DMS153 (cell line): Measurements from ENCODE around the gene TCTN2.
A peak's percentile ranks its signal among the peaks of the same experiment; 100 is the strongest.

Experiments used
- DNase-seq: peaks from one replicate; lab custom pipeline; 2025; lab: John Stamatoyannopoulos, UW

Gene TCTN2

DNA sequence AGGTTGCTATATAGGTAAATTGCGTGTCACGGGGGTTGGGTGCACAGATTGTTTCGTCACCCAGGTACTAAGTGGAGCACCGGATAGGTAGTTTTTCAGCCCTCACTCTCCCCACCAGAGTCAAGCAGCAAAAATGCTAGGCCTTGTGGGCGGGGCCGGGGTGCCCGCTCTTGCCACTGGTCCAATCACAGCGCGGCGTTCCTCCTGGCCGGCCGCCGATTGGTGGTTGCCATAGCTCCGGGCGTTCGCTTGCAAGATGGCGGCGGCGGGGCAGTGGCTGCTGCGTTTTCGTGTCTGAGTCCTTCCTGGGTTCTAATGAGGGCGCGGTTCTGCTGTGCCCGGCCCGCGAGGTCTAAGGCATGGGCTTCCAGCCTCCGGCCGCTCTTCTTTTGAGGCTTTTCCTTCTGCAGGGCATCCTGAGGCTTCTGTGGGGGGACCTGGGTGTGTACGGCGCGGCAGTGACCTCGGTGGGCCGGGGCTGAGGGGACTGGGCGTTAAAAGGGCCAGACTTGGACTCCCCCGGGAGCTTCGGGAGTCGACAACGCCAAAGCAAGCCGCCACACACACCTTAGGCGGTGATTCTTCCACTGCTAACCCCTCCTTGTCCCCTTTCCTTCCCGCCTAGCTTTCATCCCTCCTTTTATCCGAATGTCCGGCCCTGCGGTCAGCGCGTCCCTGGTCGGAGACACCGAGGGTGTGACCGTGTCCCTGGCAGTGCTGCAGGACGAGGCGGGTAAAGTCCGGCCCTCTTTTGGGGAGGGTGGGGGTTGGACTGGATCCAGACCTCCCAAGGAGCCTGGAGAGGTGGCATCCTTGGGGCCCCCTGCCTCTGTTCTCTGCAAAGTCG, at the start of gene TCTN2:
TCTN2 (plus strand) TSS at position 232 of the 847 bp plus-strand sequence; CDS start at position 360, 128 bp downstream.
- peak; percentile 96 for DNase-seq

- DNase-seq, result no peak
Measured at GRCh38 chr12:123621619-123622530, 49.0 kb upstream of the TCTN2 start.

- DNase-seq, result peak; percentile 97
Measured at GRCh38 chr12:123633379-123634141, 37.4 kb upstream of the TCTN2 start, which contains the start of the genes EIF2B1 and GTF2H3. Gene EIF2B1, minus strand, starts transcription at chr12:123633686. Its CDS starts 129 bp downstream, at chr12:123633557. Gene GTF2H3, plus strand, starts transcription at chr12:123633829. Its CDS starts 31 bp downstream, at chr12:123633860.

DNA sequence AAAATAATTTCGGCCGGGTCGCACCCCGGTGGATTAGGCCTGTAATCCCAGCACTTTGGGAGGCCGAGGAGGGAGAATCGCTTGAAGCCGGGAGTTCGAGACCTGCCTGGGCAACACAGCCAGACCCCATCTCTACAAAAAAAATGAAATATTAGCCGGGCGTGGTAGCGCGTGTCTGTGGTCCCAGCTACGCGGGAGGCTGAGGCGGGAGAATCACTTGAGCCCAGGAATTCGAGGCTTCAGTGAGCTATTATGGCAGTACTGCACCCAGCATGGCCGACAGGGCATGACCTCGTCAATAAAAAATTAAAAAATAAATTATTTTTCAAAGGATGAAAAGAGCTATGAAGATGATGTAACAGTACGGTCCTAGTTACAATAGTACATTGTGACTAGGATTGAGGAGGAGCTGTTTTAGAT, 36.8 kb upstream of the TCTN2 start:
- DNase-seq, result no peak

DNA sequence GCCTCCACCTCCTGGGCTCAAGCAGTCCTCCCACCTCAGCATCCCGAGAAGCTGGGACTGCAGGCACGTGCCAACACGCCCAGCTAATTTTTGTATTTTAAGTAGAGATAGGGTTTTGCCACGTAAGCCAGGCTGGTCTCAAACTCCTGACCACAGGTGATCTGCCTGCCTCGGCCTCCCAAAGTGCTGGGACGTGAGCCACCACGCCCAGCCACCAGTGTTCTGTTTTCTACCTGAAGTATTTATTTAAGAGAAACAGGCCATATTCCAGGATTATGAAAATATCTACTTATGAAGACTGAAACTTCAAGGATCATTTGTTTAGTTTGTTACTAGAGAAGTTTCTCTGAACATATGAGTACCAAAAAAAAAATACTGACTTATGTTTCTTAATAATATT, 27.0 kb upstream of the TCTN2 start:
- no peak for DNase-seq

DNA sequence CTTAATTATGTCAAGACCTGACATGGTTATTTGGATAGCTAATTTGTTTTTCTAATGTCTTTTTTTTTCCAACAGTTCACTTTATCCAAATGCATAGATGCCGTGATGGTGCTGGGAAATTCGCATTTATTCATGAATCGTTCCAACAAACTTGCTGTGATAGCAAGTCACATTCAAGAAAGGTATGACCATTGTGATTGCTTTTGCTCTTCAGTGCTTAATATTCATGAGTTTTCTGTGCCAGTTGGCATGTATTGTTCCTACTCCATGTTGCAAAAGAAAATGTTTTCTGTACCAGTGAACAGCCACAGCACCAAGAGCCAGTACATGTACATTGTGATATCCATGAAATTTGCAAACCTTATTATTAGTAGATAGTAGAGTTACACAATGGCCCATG, 25.5 kb upstream of the TCTN2 start:
- DNase-seq, result no peak

DNA sequence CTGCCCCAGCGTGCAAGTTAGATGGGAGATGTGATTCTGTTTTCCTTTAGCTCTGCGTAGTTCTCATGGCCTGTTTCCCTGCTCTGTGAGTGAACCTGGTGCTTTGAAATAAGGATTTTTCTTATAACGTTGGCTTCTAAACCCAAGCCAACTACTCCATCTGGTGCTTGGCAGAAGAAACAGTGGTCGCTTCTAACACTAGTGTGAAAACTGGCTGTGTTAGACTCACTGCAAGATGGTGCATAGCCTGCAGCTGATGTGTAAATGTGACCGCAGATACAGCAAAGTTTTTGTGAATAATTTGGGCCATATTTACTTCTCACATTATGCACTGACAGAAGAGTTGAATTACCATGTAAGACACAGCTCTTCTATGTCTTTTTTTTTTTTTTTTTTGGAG, 25.0 kb upstream of the TCTN2 start:
- no peak for DNase-seq

GRCh38 chr12:123648401-123648800, 22.5 kb upstream of the TCTN2 start:
- no peak for DNase-seq

DNA sequence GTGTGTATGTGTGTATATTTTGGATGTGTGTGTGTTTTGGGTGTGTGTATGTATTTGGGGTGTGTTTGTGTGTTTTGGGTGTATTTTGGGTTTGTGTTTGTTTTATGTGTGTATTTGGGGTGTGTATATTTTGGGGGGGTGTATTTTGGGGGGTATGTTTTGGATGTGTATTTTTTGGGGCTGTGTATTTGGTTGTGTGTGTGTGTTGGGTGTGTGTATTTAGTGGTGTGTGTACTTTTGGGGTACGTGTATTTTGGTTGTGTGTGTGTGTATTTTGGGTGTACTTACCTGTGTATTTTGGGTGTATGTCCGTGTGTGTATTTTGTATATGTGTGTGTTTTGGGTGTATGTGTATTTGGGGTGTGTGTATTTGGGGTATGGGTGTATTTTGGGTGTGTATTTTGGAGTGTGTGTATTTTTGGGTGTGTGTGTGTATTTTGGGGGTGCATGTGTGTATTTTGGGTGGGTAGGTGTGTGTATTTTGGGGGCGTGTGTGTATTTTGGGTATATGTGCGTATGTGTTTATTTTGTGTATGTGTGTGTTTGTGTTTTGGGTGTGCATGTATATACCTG, 16.7 kb upstream of the TCTN2 start:
- no peak for DNase-seq

- DNase-seq, result no peak
Measured at GRCh38 chr12:123655420-123655819, 15.5 kb upstream of the TCTN2 start.

- no peak for DNase-seq
Measured at GRCh38 chr12:123656392-123656791, 14.5 kb upstream of the TCTN2 start.

- no peak for DNase-seq
Measured at GRCh38 chr12:123657211-123657610, 13.7 kb upstream of the TCTN2 start.

DNA sequence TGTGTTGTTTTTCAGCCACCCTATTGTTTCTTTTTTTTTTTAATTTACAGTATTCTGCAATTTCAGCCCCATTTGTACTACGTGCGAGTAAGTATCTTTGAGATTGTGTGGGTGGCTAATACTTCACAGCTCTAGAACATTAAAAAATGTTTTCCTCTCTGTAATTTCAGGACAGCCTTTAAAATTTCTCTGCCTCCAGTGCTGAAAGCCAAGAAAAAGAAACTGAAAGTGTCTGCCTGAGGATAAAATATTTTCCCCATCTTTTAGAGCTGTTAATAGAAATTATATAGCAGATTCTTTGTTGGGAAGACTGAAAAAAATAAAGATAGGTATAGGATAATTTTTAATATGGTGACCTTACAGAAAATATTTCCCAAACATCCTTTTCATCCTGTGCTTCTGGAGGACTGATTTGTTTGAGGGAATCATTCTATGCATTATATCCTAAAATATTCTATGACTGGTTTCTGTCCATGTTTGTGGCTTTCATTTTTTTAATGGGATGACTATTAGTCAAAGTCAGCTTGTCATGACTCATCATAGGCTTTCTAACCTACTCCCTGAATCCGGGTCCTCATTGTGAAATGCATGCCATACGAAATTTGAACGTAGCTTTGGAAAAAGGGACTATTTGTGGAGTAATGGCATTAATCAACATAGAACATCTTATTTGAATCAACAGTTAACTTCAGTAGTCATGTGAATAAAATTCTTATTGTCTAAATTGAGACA, 10.8 kb upstream of the TCTN2 start:
- DNase-seq, result no peak

DNA sequence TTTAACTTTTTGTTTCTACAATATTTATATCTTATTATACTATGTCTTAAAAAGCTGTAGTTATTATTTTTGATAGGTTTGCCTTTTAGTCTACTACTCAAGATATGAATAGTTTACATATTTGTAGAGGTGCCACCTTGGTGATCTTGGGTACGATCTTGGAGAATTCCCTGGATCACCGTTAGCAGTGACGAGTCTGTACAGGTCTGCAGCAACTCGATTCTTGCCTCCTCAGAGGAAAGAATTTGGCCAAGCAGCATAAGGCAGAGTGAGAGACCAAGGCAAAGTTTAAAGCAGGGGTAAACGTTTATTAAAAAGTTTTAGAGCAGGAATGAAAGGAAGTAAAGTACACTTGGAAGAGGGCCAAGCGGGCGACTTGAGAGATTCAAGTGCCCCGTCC, 3.1 kb upstream of the TCTN2 start:
- DNase-seq, result no peak

- DNase-seq, result no peak
Measured at GRCh38 chr12:123671876-123672275, 963 bp downstream of the TCTN2 start.

DNA sequence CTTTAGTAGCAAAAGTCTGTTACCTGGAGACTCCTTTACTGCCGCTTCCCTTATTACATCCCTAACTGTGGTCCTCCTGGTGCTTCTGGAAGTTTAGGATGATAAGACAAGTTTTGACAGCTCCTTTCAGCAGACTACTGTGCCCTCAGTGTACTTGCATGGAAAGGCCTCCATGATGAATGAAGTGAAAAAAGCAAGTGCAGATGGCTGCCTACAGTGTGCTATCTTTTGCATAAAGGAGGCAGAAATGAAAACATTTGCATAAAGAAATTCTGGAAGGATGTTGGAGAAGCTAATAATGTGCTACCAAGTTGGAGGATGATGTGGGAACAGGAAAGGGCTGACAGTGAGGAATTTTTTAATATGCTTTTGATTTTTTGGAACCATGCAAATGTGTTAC, 4.5 kb downstream of the TCTN2 start:
- no peak for DNase-seq

- DNase-seq, result no peak
Measured at GRCh38 chr12:123676616-123677320, 5.9 kb downstream of the TCTN2 start.

- no peak for DNase-seq
Measured at GRCh38 chr12:123678981-123679380, 8.1 kb downstream of the TCTN2 start.

DNA sequence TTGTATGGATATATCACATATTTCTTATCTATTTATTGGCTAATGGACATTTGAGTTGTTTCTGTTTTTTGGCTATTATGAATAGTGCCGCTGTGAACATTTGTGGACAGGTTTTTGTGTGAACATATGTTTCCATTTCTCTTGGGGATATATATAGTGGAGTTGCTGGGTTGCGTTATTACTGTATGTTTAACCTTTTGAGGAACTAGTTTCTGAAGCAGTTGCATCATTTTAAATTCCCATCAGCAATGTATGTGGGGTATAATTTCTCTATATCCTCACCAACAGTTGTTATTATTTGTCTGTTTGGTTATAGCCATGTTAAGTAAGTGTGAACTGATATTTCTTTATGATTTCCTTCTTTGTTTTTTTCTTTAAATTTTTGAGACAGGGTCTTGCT, 10.7 kb downstream of the TCTN2 start:
- DNase-seq, result no peak

GRCh38 chr12:123683964-123684363, 13.1 kb downstream of the TCTN2 start:
- DNase-seq, result no peak
